ENCODE data around the gene ZNF330. TPM values are rescaled to one million over a fixed set of nuclear protein-coding genes. Genes with fewer than 3 reads are reported as not detected.

Gene ZNF330
- total RNA-seq, 1 donor from 2014 or later = 31.4 TPM

DNA sequence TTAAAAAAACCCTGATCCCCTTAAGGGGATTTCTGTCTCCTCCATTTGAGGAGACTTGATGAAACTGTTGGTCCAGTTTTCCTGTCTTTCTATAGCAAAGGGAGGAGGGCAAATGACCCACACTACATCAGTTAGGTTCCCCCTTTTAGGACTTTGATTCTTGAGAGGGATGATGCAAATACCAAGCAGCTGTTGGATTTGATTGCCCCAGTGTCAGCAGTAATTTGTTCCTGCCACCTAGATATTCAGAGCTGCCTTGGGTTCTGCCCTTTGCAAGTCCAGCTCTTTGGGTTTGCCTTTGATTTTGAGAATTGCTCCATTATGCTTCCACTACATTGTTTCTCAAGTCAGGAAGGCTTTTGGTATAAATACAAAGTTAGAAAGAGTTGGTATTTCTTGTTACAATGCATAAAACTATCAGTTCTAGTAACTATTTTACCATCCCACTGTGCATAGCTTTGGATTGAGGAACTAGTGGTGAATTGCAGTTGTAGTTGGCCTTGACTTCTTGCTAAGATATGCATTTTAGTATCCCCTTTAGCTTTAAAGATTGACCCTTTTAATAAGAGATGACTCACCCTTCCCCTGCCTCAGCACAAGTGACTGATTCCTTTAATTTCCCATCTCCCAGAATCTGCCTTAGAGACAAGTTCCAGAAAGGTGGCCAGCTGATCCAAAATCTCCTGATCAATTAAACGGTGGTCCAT is 24.3 kb upstream of the ZNF330 start:
- TF ChIP-seq, protein P1, sequence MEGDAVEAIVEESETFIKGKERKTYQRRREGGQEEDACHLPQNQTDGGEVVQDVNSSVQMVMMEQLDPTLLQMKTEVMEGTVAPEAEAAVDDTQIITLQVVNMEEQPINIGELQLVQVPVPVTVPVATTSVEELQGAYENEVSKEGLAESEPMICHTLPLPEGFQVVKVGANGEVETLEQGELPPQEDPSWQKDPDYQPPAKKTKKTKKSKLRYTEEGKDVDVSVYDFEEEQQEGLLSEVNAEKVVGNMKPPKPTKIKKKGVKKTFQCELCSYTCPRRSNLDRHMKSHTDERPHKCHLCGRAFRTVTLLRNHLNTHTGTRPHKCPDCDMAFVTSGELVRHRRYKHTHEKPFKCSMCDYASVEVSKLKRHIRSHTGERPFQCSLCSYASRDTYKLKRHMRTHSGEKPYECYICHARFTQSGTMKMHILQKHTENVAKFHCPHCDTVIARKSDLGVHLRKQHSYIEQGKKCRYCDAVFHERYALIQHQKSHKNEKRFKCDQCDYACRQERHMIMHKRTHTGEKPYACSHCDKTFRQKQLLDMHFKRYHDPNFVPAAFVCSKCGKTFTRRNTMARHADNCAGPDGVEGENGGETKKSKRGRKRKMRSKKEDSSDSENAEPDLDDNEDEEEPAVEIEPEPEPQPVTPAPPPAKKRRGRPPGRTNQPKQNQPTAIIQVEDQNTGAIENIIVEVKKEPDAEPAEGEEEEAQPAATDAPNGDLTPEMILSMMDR (IDR thresholded peaks at IDR 0.05; ENCODE audit: unreplicated experiment) = no peak
- no peak for DNase-seq (ENCODE audit: low spot score, unreplicated experiment)
- H3K4me1 Mint-ChIP-seq (ENCODE audit: low read depth) = no peaks in the 10 kb centered on the region
- H3K27me3 Mint-ChIP-seq = no peaks in the 10 kb centered on the region
- H3K27ac Mint-ChIP-seq = no peak overlapping the region
- H3K9me3 Mint-ChIP-seq (ENCODE audit: low read depth) = no peaks in the 10 kb centered on the region
- H3K36me3 Mint-ChIP-seq (ENCODE audit: insufficient read depth) = no peaks in the 10 kb centered on the region
- no peak overlapping the region for H3K4me3 Mint-ChIP-seq (ENCODE audit: low read depth)

DNA sequence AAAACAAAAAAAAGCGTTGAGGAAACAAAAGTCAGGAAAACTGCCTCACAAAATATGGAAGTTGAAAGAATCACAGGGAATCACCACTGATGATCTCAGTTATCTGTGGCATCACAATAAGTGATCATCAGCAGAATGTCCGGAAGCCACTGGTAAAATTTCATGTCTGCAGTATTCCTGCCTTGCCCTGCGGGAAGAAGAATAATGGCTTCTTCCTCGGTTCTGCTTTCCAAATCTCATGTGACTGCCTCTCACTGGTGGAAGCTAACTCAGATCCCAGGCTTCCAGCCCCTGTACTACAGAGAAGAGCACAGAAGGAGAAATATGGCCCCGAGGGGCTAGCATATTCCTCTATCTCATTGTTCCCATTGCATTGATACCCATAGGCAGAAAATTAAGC is 12.7 kb upstream of the ZNF330 start:
- H3K4me3 Mint-ChIP-seq (ENCODE audit: low read depth) = no peak overlapping the region
- DNase-seq (ENCODE audit: low spot score, unreplicated experiment) = no peak
- no peak overlapping the region for H3K27ac Mint-ChIP-seq
- TF ChIP-seq, protein P1 (IDR thresholded peaks at IDR 0.05; ENCODE audit: unreplicated experiment) = no peak
- H3K9me3 Mint-ChIP-seq (ENCODE audit: low read depth) = peaks cover 2% of the 10 kb centered on the region
- no peaks in the 10 kb centered on the region for H3K27me3 Mint-ChIP-seq
- H3K36me3 Mint-ChIP-seq (ENCODE audit: insufficient read depth) = no peaks in the 10 kb centered on the region
- H3K4me1 Mint-ChIP-seq (ENCODE audit: low read depth) = no peaks in the 10 kb centered on the region

DNA sequence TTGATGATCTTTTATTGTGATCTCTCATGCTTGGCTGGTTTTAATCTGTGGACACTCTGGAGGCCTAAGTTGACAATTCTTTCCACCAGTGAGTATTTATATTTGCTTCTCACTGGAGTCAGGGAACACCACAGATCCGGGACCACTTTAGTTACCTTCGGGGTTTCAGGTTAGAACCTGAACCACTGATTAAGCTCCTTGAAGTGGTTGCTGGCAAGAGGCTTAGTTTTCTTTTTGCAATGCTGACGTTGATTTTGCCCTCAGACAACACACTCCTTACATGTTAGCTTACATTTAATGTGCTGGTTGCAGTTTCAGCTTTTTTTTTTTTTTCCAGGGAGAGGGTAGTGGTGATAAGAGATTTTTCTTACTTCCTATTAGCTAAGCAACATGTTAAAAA is 10.5 kb upstream of the ZNF330 start:
- no peaks in the 10 kb centered on the region for H3K4me1 Mint-ChIP-seq (ENCODE audit: low read depth)
- H3K4me3 Mint-ChIP-seq (ENCODE audit: low read depth) = no peak overlapping the region
- peaks cover 2% of the 10 kb centered on the region for H3K9me3 Mint-ChIP-seq (ENCODE audit: low read depth)

DNA sequence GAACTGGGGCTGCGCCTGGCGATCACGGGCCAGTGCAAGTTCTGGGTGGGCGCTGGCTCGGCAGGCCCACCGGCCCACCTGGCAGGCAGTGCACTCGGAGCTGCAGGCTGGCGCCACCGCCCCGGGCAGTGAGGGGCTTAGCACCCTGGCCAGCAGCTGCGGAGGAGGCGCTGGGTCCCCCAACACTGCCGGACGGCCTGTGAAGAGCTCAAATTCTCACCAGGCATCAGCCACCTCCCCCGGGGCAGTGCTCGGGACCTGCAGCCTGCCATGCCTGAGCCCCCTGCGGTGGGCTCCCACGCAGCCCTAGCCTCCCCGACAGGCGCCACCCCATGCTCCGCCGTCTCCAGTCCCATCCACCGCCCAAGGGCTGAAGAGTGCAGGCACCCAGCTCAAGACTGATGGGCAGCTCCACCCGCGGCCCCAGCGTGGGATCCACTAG is 7.1 kb upstream of the ZNF330 start:
- TF ChIP-seq, protein P1 (IDR thresholded peaks at IDR 0.05; ENCODE audit: unreplicated experiment) = no peak
- Mint-ChIP-seq H3K27ac (no peak overlapping the region), H3K27me3 (no peaks in the 10 kb centered on the region), H3K4me1 (ENCODE audit: low read depth) (no peaks in the 10 kb centered on the region), H3K9me3 (ENCODE audit: low read depth) (peaks cover 2% of the 10 kb centered on the region), H3K36me3 (ENCODE audit: insufficient read depth) (no peaks in the 10 kb centered on the region), H3K4me3 (ENCODE audit: low read depth) (no peak overlapping the region)
- no peak for DNase-seq (ENCODE audit: low spot score, unreplicated experiment)

More for the DNA sequence above, 10.5 kb upstream of the ZNF330 start:
- Mint-ChIP-seq H3K27me3 (no peaks in the 10 kb centered on the region), H3K27ac (no peak overlapping the region), H3K36me3 (ENCODE audit: insufficient read depth) (no peaks in the 10 kb centered on the region)
- DNase-seq (ENCODE audit: low spot score, unreplicated experiment) = no peak
- TF ChIP-seq, protein P1 (IDR thresholded peaks at IDR 0.05; ENCODE audit: unreplicated experiment) = no peak

DNA sequence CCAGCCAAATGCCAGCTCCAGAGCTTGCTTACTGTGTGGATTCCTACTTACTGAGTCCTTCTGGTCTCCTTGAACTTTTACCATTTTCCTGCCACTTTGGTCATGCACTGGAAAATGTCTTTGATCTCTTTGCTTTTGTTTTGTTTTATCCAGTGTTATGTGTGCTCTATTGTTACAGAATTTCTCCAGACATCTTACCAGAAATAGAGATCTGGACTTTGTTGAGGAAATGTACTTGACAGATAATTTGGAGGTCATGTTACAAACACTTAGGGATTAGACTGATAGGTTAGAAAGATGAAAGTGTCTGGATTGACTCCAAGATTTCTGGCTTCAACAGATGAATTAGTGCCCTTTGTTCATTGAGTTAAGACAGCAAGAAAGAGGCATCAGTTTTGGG is 5.7 kb upstream of the ZNF330 start:
- Mint-ChIP-seq H3K27ac (no peak overlapping the region), H3K9me3 (ENCODE audit: low read depth) (peaks cover 2% of the 10 kb centered on the region), H3K27me3 (no peaks in the 10 kb centered on the region), H3K4me1 (ENCODE audit: low read depth) (no peaks in the 10 kb centered on the region), H3K36me3 (ENCODE audit: insufficient read depth) (no peaks in the 10 kb centered on the region), H3K4me3 (ENCODE audit: low read depth) (no peak overlapping the region)
- TF ChIP-seq, protein P1 (IDR thresholded peaks at IDR 0.05; ENCODE audit: unreplicated experiment) = no peak
- DNase-seq (ENCODE audit: low spot score, unreplicated experiment) = no peak
